Right lung (tissue), 5 donors: ENCODE measurements around the gene OR5K3. TPM values are rescaled to one million over a fixed set of nuclear protein-coding genes. Genes with fewer than 3 reads are reported as not detected.

Experiments used
- DNase-seq, 2 donors: peaks; one replicate each; pipeline ENCODE4 v3.0.0-alpha.2; 2013
- polyA plus RNA-seq, 5 donors: library from polyadenylated mRNA; unstranded; fragments of 120-200 nt; gene quantifications; one replicate each; pipeline versions ENCODE4 v1.2.1 to v1.2.3, GENCODE V29; 2013; ENCODE audit warnings: inconsistent platforms in 1 of 5, low replicate concordance in 1 of 5; ENCODE audit not compliant: insufficient read length in 5 of 5, insufficient read depth in 1 of 5

The OR5K3 gene
- polyA plus RNA-seq, 5 donors = not detected

GRCh38 chr3:98433764-98434163 lies 43.3 kb downstream of the OR5K3 start:
- no peak for DNase-seq

- no peak for DNase-seq
Measured at GRCh38 chr3:98434412-98434811, 43.9 kb downstream of the OR5K3 start.

GRCh38 chr3:98440283-98440682 lies 49.8 kb downstream of the OR5K3 start:
- no peak for DNase-seq

Other genes starting within 250 kb of the OR5K3 start
- under 1 TPM in 1 of 5 donors, not detected in 4; 0.03 TPM for gene OR5H14, start 243.2 kb upstream of the OR5K3 start, polyA plus RNA-seq
- not detected for gene OR5H15, start 224.0 kb upstream of the OR5K3 start, polyA plus RNA-seq
- gene OR5H6, start 126.4 kb upstream of the OR5K3 start, polyA plus RNA-seq = not detected
- gene OR5H2, start 108.2 kb upstream of the OR5K3 start, polyA plus RNA-seq = not detected
- not detected for gene OR5K4, start 36.8 kb upstream of the OR5K3 start, polyA plus RNA-seq
- gene OR5K1, start 72.5 kb downstream of the OR5K3 start, polyA plus RNA-seq = not detected
- 1 to 10 TPM in 1 of 5 donors, under 1 TPM in 3, not detected in 1; 0.18 to 1.0 (median 0.68) TPM for gene OR5K2, start 107.0 kb downstream of the OR5K3 start, polyA plus RNA-seq
- gene CLDND1, start 132.2 kb downstream of the OR5K3 start, polyA plus RNA-seq = 100 to 1,000 TPM; 110 to 191 (median 146) TPM
- gene GPR15, start 141.3 kb downstream of the OR5K3 start, polyA plus RNA-seq = not detected
- 10 to 100 TPM; 26.1 to 32.6 (median 30.1) TPM for gene CPOX, start 202.9 kb downstream of the OR5K3 start, polyA plus RNA-seq